Astrocyte (in vitro differentiated cells and primary cell): ENCODE measurements around the gene JAGN1.

Experiments
- CTCF ChIP-seq: IDR thresholded peaks from 2 replicates; pipeline ENCODE4 v1.5.1; 2011; ENCODE audit warnings: low read depth, mild to moderate bottlenecking, inconsistent platforms, low read length, moderate library complexity; ENCODE audit not compliant: insufficient read depth
- EZH2 ChIP-seq: IDR thresholded peaks from 2 replicates; pipeline ENCODE4 v1.6.1; 2012; ENCODE audit warnings: mild to moderate bottlenecking, low read length, inconsistent platforms; ENCODE audit not compliant: insufficient read depth

GRCh38 chr3:9916734-9917680 is 26.6 kb downstream of the JAGN1 start, which contains the start of gene IL17RC:
- no peak for TF ChIP-seq CTCF
- no peak for TF ChIP-seq EZH2
